MM.1S (cell line): Measurements from ENCODE around the gene C1orf21.

ENCODE experiments used
- CTCF ChIP-seq: fragments of 300-600 bp; sonication (generic); IDR thresholded peaks from 2 replicates; pipeline ENCODE4 v1.5.1; 2016; ENCODE audit warnings: antibody characterized with exemption, low read length, mixed read lengths
- EZH2 ChIP-seq: fragments of 300-600 bp; sonication (generic); optimal IDR thresholded peaks from 2 replicates; pipeline ENCODE3; 2017; ENCODE audit warnings: low read depth, mild to moderate bottlenecking, antibody characterized with exemption, low read length, mixed read lengths

GRCh38 chr1:184350573-184350972, 36.3 kb upstream of the C1orf21 start:
- no peak for TF ChIP-seq CTCF
- no peak for TF ChIP-seq EZH2
